GM19467 (cell line): ENCODE results near the gene MAP1B.
A peak's percentile ranks its signal among the peaks of the same experiment; 100 is the strongest.

Experiments used
- ATAC-seq: cut with Tn5 transposase; IDR thresholded peaks from one replicate; pipeline ENCODE4 v1.9.1; 2021; ENCODE audit warnings: mild to moderate bottlenecking, moderate library complexity; ENCODE audit not compliant: unreplicated experiment

The MAP1B gene

GRCh38 chr5:72187388-72188075, 80.3 kb downstream of the MAP1B start:
- ATAC-seq: no peak

- no peak for ATAC-seq
These were observed 80.9 kb downstream of the MAP1B start for GRCh38 chr5:72188166-72188565.

- no peak for ATAC-seq
These were observed 81.9 kb downstream of the MAP1B start for GRCh38 chr5:72189146-72189545.

GRCh38 chr5:72191404-72191803, 84.1 kb downstream of the MAP1B start:
- ATAC-seq: no peak

GRCh38 chr5:72194846-72195245, 87.6 kb downstream of the MAP1B start:
- ATAC-seq: peak; percentile 94

- ATAC-seq: no peak
These were observed 88.3 kb downstream of the MAP1B start for GRCh38 chr5:72195581-72195980.

GRCh38 chr5:72197393-72197792, 90.1 kb downstream of the MAP1B start:
- ATAC-seq: no peak

- ATAC-seq: no peak
These were observed 92.4 kb downstream of the MAP1B start for GRCh38 chr5:72199681-72200080.

GRCh38 chr5:72202331-72202825, 95.1 kb downstream of the MAP1B start:
- ATAC-seq: no peak

GRCh38 chr5:72203251-72203845, 96.1 kb downstream of the MAP1B start:
- no peak for ATAC-seq

- ATAC-seq: no peak
These were observed 97.7 kb downstream of the MAP1B start for GRCh38 chr5:72204946-72205345.

GRCh38 chr5:72205431-72206009, 98.2 kb downstream of the MAP1B start:
- ATAC-seq: no peak

GRCh38 chr5:72206160-72206559, 98.9 kb downstream of the MAP1B start:
- ATAC-seq: no peak

- ATAC-seq: no peak
These were observed 99.7 kb downstream of the MAP1B start for GRCh38 chr5:72206994-72207393.

GRCh38 chr5:72208324-72208926, 101.2 kb downstream of the MAP1B start:
- ATAC-seq: no peak

GRCh38 chr5:72209147-72210115, 102.2 kb downstream of the MAP1B start:
- ATAC-seq: no peak

- no peak for ATAC-seq
These were observed 103.8 kb downstream of the MAP1B start for GRCh38 chr5:72210888-72211678.

GRCh38 chr5:72212171-72212570, 104.9 kb downstream of the MAP1B start:
- ATAC-seq: no peak

- no peak for ATAC-seq
These were observed 106.2 kb downstream of the MAP1B start for GRCh38 chr5:72213482-72213881.

- no peak for ATAC-seq
These were observed 106.9 kb downstream of the MAP1B start for GRCh38 chr5:72214168-72214567.
